Measurements from ENCODE around the gene KCNK16.

GRCh38 chr6:39363280-39363679 is 40.8 kb upstream of the KCNK16 start:
- TF ChIP-seq EZH2 (IDR thresholded peaks at IDR 0.05; ENCODE audit: insufficient read depth, poor library complexity, severe bottlenecking) (no peak), EZH2phosphoT487 (IDR thresholded peaks at IDR 0.05; ENCODE audit: insufficient read depth, low read depth) (no peak)

All from GM23248 (cell line).